ENCODE data around the gene ATP6V0C. TPM values are rescaled to one million over a fixed set of nuclear protein-coding genes. Genes with fewer than 3 reads are reported as not detected.

Gene ATP6V0C
- total and polyA plus RNA-seq, 7 donors, result 33.2 to 233 (median 51.5) TPM

GRCh38 chr16:2490190-2491105 lies 23.3 kb upstream of the ATP6V0C start:
- Histone ChIP-seq H3K27me3 (no peaks in the 10 kb centered on the region), H3K9me3 (no peaks in the 10 kb centered on the region), H3K4me1 (no peaks in the 10 kb centered on the region), H3K4me3 (no peak overlapping the region), H3K27ac (no peak overlapping the region), H3K36me3 (peaks cover 0 to 8% (median 0%) of the 10 kb centered on the region in 4 donors)
- no peak for DNase-seq
- intact Hi-C loops (cut with DNase I), result no loop called here
- TF ChIP-seq POLR2AphosphoS5 (IDR thresholded peaks at IDR 0.05), result no peak
- no peak for TF ChIP-seq POLR2A (IDR thresholded peaks at IDR 0.05)
- no peak for TF ChIP-seq CTCF (IDR thresholded peaks at IDR 0.05)
- no peak for TF ChIP-seq EP300 (IDR thresholded peaks at IDR 0.05)
- WGBS, 2 donors, result 84 to 91% methylated on average over 23 of the region's 23 CpGs

GRCh38 chr16:2492292-2492691 lies 21.5 kb upstream of the ATP6V0C start:
- WGBS, 2 donors, result 27 to 69% methylated on average over 13 of the region's 13 CpGs
- H3K4me1 ChIP-seq, result peaks cover 0 to 5% (median under 1%) of the 10 kb centered on the region in 4 donors
- intact Hi-C loops (cut with DNase I), result no loop called here
- H3K4me3 ChIP-seq, result no peak overlapping the region
- no peak overlapping the region for H3K27ac ChIP-seq
- H3K27me3 ChIP-seq, result no peaks in the 10 kb centered on the region
- H3K36me3 ChIP-seq, result peaks cover 0 to 21% (median 3%) of the 10 kb centered on the region in 4 donors
- no peaks in the 10 kb centered on the region for H3K9me3 ChIP-seq
- no peak for TF ChIP-seq EP300 (IDR thresholded peaks at IDR 0.05)
- TF ChIP-seq CTCF (IDR thresholded peaks at IDR 0.05), result no peak
- no peak for TF ChIP-seq POLR2AphosphoS5 (IDR thresholded peaks at IDR 0.05)
- no peak for TF ChIP-seq POLR2A (IDR thresholded peaks at IDR 0.05)
- DNase-seq, result no peak

- H3K4me3 ChIP-seq, result no peak overlapping the region
- no peaks in the 10 kb centered on the region for H3K27me3 ChIP-seq
- DNase-seq, result no peak
- no peaks in the 10 kb centered on the region for H3K9me3 ChIP-seq
- peaks cover 0 to 18% (median 11%) of the 10 kb centered on the region in 4 donors for H3K4me1 ChIP-seq
- 92 to 94% methylated on average over 6 of the region's 6 CpGs for WGBS, 2 donors
- H3K36me3 ChIP-seq, result peaks cover 0 to 32% (median 3%) of the 10 kb centered on the region in 4 donors
- intact Hi-C loops (cut with DNase I), result no loop called here
- TF ChIP-seq POLR2AphosphoS5 (IDR thresholded peaks at IDR 0.05) (no peak), CTCF (IDR thresholded peaks at IDR 0.05) (no peak), EP300 (IDR thresholded peaks at IDR 0.05) (no peak), POLR2A (IDR thresholded peaks at IDR 0.05) (no peak)
- H3K27ac ChIP-seq, result no peak overlapping the region
Observed at GRCh38 chr16:2493605-2494004, 20.1 kb upstream of the ATP6V0C start.

GRCh38 chr16:2494616-2495015 lies 19.1 kb upstream of the ATP6V0C start:
- intact Hi-C loops (cut with DNase I), result no loop called here
- Histone ChIP-seq H3K4me1 (peaks cover 0 to 20% (median 11%) of the 10 kb centered on the region in 4 donors), H3K9me3 (no peaks in the 10 kb centered on the region), H3K36me3 (peaks cover 0 to 34% (median 7%) of the 10 kb centered on the region in 4 donors), H3K4me3 (no peak overlapping the region), H3K27ac (no peak overlapping the region), H3K27me3 (no peaks in the 10 kb centered on the region)
- WGBS, 2 donors, result 94 to 97% methylated on average over 5 of the region's 5 CpGs
- DNase-seq, result no peak
- no peak for TF ChIP-seq POLR2A (IDR thresholded peaks at IDR 0.05)
- TF ChIP-seq CTCF (IDR thresholded peaks at IDR 0.05), result no peak
- no peak for TF ChIP-seq POLR2AphosphoS5 (IDR thresholded peaks at IDR 0.05)
- TF ChIP-seq EP300 (IDR thresholded peaks at IDR 0.05), result no peak
